T1000 (cell line): ENCODE data around the gene ERV3-1.
A peak's percentile ranks its signal among the peaks of the same experiment; 100 is the strongest.
"Not testable (repeated sequence)": the region's sequence is repeated elsewhere in the genome, so short reads cannot be mapped to it uniquely, and the experiment has no call there.

Experiments used
- DNase-seq: peaks from one replicate; lab custom pipeline; 2025; ENCODE audit warnings: mixed read lengths; lab: John Stamatoyannopoulos, UW

The ERV3-1 gene

GRCh38 chr7:65006094-65006992, at the start of gene ERV3-1:
TSS of gene ERV3-1 (minus strand) at chr7:65006687. CDS start at chr7:64993026, 13,661 bp downstream.
- peak; percentile 88 for DNase-seq

- not testable (repeated sequence) for DNase-seq
Measured at GRCh38 chr7:65055786-65056185, 49.3 kb upstream of the ERV3-1 start.

- DNase-seq: not testable (repeated sequence)
Measured at GRCh38 chr7:65054466-65054994, 48.0 kb upstream of the ERV3-1 start.

GRCh38 chr7:65051654-65052053, 45.2 kb upstream of the ERV3-1 start:
- not testable (repeated sequence) for DNase-seq

GRCh38 chr7:65051139-65051538, 44.7 kb upstream of the ERV3-1 start:
- not testable (repeated sequence) for DNase-seq

- DNase-seq: not testable (repeated sequence)
Measured at GRCh38 chr7:65046329-65046728, 39.8 kb upstream of the ERV3-1 start.

- DNase-seq: not testable (repeated sequence)
Measured at GRCh38 chr7:65045589-65045988, 39.1 kb upstream of the ERV3-1 start.

GRCh38 chr7:65038767-65039166, 32.3 kb upstream of the ERV3-1 start:
- not testable (repeated sequence) for DNase-seq

GRCh38 chr7:65037740-65038688, 31.5 kb upstream of the ERV3-1 start:
- peak; percentile 96 for DNase-seq

GRCh38 chr7:65036526-65036925, 30.0 kb upstream of the ERV3-1 start:
- DNase-seq: not testable (repeated sequence)

- DNase-seq: not testable (repeated sequence)
Measured at GRCh38 chr7:65035469-65035868, 29.0 kb upstream of the ERV3-1 start.

- peak; percentile 9 for DNase-seq
Measured at GRCh38 chr7:65034120-65034782, 27.8 kb upstream of the ERV3-1 start.

GRCh38 chr7:65033391-65033790, 26.9 kb upstream of the ERV3-1 start:
- DNase-seq: not testable (repeated sequence)

GRCh38 chr7:65025023-65025422, 18.5 kb upstream of the ERV3-1 start:
- not testable (repeated sequence) for DNase-seq

GRCh38 chr7:65020978-65021377, 14.5 kb upstream of the ERV3-1 start:
- not testable (repeated sequence) for DNase-seq

- DNase-seq: not testable (repeated sequence)
Measured at GRCh38 chr7:65009881-65010280, 3.4 kb upstream of the ERV3-1 start.

- DNase-seq: not testable (repeated sequence)
Measured at GRCh38 chr7:65009394-65009793, 2.9 kb upstream of the ERV3-1 start.

GRCh38 chr7:65007036-65007435, 549 bp upstream of the ERV3-1 start:
- DNase-seq: not testable (repeated sequence)

GRCh38 chr7:65004575-65004974, 1.9 kb downstream of the ERV3-1 start:
- DNase-seq: no peak

GRCh38 chr7:65002972-65003585, 3.4 kb downstream of the ERV3-1 start:
- DNase-seq: no peak

GRCh38 chr7:65001291-65001814, 5.1 kb downstream of the ERV3-1 start:
- DNase-seq: no peak
